Activated CD4-positive, alpha-beta T cell treated with anti-CD3 and anti-CD28 coated beads for 24 hours (primary cell): Measurements from ENCODE around the gene CFH.
"Not testable (repeated sequence)": the region's sequence is repeated elsewhere in the genome, so short reads cannot be mapped to it uniquely, and the experiment has no call there.

Experiments
- DNase-seq, 2 donors: peaks; one replicate each; pipeline ENCODE4 v3.0.0-alpha.2; 2020; ENCODE audit warnings: low read depth in 2 of 2

Gene CFH

GRCh38 chr1:196765019-196765740 lies 113.3 kb downstream of the CFH start:
- DNase-seq, result not testable (repeated sequence)

GRCh38 chr1:196769823-196770222 lies 118.0 kb downstream of the CFH start:
- not testable (repeated sequence) for DNase-seq

DNA sequence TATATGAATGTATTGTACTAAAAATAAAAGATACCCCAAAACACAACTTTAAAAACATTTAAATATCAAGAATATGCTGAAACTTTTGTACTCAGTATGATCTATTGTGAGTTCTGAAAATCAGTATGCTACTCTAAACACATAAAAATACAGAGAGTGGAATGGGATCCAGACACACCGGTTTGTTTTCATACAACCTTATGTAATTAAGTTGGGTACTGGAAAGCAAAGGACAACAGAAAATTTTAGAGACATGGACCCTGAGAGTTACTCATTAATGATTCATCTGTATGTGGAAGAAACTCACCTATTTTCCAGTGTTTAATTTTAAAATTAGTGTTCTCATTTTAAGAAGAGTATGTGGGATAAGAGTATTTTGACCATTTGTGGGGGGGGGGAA lies 121.9 kb downstream of the CFH start:
- no peak for DNase-seq

DNA sequence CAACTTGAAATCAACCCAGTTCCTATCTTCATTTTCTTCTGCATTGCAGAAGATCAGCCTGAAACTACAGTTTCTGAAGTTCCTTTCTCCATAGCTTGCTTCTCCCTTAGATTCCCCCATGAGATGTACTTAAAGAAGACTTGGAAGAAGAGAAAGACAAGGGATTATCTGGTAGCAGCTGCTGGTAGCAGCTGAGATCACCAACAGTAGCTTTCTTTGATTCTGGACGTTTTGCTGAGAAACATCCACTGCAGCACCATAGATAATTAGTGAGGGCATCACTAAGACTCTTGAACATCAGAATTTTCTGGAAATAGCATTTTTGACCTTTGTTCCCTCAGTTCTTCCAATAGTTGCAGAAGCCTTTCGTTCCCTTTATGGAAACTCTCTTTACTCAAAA lies 122.3 kb downstream of the CFH start:
- no peak for DNase-seq

DNA sequence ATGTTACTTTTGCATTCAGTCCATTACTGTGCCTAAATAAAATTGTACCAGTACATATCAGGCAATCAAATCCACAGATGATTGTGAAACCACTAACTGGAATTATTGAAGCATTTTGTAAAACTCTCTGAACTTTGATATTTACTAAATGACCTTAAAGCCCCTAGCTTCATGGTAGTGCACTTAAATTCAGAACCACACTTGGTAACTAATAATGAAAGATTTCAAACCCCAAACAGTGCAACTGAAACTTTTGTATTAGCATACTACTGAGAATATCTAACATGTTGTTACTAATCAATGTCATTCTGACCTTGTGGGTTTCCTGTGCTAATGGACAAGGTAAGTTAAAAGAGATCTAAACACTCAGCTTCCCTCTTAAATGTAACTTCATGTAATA lies 122.8 kb downstream of the CFH start, which contains the start of gene CFHR3:
TSS of gene CFHR3 (plus strand) at position 238 of the 400 bp plus-strand sequence. CDS start at position 285, 47 bp downstream.
- no peak for DNase-seq

- no peak for DNase-seq
Observed at GRCh38 chr1:196777603-196778002, 125.8 kb downstream of the CFH start.

DNA sequence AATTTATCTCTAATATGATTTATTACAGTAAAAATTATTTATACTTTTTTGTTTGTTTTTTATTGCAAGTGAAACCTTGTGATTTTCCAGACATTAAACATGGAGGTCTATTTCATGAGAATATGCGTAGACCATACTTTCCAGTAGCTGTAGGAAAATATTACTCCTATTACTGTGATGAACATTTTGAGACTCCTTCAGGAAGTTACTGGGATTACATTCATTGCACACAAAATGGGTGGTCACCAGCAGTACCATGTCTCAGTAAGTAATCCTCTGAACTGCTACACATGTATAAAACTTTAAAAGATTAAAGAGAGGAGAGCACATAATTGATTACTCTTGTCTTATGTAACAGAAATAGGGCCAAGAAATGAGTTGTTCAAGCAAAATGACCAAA lies 127.2 kb downstream of the CFH start:
- DNase-seq, result no peak

- not testable (repeated sequence) for DNase-seq
Observed at GRCh38 chr1:196791252-196791651, 139.4 kb downstream of the CFH start.

DNA sequence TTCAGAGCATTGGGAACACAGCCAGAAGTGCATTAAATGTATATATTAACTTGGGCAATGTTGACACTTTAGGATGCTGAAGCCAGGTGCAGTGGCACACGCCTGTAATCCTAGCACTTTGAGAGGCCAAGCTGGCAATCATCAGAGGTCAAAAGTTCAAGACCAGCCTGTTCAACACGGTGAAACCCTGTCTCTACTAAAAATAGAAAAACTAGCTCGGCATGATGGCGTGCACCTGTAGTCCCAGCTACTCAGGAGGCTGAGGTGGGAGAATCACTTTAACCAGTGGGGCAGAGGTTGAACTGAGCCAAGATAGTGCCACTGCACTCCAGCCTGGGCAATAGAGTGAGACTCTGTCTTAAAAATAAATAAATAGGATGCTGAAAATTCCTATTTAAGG lies 142.3 kb downstream of the CFH start:
- DNase-seq, result not testable (repeated sequence)
